ENCODE results near the gene HSBP1.

GRCh38 chr16:83831456-83831987 lies 23.7 kb downstream of the HSBP1 start:
- TF ChIP-seq, protein P1, sequence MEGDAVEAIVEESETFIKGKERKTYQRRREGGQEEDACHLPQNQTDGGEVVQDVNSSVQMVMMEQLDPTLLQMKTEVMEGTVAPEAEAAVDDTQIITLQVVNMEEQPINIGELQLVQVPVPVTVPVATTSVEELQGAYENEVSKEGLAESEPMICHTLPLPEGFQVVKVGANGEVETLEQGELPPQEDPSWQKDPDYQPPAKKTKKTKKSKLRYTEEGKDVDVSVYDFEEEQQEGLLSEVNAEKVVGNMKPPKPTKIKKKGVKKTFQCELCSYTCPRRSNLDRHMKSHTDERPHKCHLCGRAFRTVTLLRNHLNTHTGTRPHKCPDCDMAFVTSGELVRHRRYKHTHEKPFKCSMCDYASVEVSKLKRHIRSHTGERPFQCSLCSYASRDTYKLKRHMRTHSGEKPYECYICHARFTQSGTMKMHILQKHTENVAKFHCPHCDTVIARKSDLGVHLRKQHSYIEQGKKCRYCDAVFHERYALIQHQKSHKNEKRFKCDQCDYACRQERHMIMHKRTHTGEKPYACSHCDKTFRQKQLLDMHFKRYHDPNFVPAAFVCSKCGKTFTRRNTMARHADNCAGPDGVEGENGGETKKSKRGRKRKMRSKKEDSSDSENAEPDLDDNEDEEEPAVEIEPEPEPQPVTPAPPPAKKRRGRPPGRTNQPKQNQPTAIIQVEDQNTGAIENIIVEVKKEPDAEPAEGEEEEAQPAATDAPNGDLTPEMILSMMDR (IDR thresholded peaks at IDR 0.05), result no peak
- TF ChIP-seq POLR2A (IDR thresholded peaks at IDR 0.05), result no peak
